GM19035 (cell line): Measurements from ENCODE around the gene CDC45.

Experiments
- ATAC-seq: cut with Tn5 transposase; IDR thresholded peaks from one replicate; pipeline ENCODE4 v1.9.1; 2021; ENCODE audit not compliant: unreplicated experiment

The CDC45 gene

GRCh38 chr22:19554834-19555404 lies 75.2 kb downstream of the CDC45 start:
- no peak for ATAC-seq

- ATAC-seq: no peak
These were observed 75.9 kb downstream of the CDC45 start for GRCh38 chr22:19555651-19556050.

- no peak for ATAC-seq
These were observed 77.3 kb downstream of the CDC45 start for GRCh38 chr22:19556963-19557545.

- no peak for ATAC-seq
These were observed 79.6 kb downstream of the CDC45 start for GRCh38 chr22:19559324-19559811.

GRCh38 chr22:19559956-19560355 lies 80.2 kb downstream of the CDC45 start:
- no peak for ATAC-seq

GRCh38 chr22:19565382-19566278 lies 85.9 kb downstream of the CDC45 start:
- no peak for ATAC-seq

GRCh38 chr22:19566279-19567156 lies 86.8 kb downstream of the CDC45 start:
- ATAC-seq: no peak

GRCh38 chr22:19567157-19568009 lies 87.7 kb downstream of the CDC45 start:
- no peak for ATAC-seq

GRCh38 chr22:19568337-19569275 lies 88.9 kb downstream of the CDC45 start:
- ATAC-seq: no peak

GRCh38 chr22:19569276-19569640 lies 89.5 kb downstream of the CDC45 start:
- no peak for ATAC-seq

GRCh38 chr22:19569976-19570375 lies 90.3 kb downstream of the CDC45 start:
- ATAC-seq: no peak
